ENCODE data around the gene OLFML2B. TPM values are rescaled to one million over a fixed set of nuclear protein-coding genes. Genes with fewer than 3 reads are reported as not detected.

OLFML2B gene
- total and polyA plus RNA-seq, 2 of the 4 experiments (the other 2 are of a cell fraction) = 0.36 to 0.74 TPM

DNA sequence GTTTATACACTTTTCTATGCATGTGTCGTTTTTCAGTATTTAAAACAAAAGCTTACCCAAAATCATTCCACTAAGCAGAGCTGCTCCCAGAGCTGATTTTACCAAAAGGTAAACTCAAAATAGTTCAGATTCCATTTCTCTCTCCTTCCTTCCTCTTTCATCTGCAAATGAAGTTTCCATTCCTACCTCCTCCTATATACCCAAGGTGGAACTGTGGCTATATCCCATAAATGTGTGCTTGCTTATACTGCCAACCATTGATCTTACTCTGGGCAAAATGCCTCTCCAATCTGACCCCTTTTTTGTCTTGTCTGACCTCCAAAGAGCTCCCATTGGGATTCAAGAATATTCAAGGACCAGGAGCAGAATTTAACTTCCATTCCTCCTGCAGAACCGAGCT is 9.5 kb downstream of the OLFML2B start:
- H3K4me3 ChIP-seq (ENCODE audit: insufficient read depth, low read depth, low read length) = no peak overlapping the region

More for the DNA sequence above, 9.5 kb downstream of the OLFML2B start:
- ATAC-seq (ENCODE audit: low read depth) (no peak), DNase-seq (no peak)
- in situ Hi-C loops (cut with MboI; ENCODE audit: low sequenced_read_pairs) (no loop called here), dilution Hi-C loops (cut with HindIII; ENCODE audit: low sequenced_read_pairs, unreplicated experiment) (no loop called here), intact Hi-C loops (cut with micrococcal nuclease) (no loop called here)
- WGBS, 2 experiments (ENCODE audit: extremely low coverage in 2 of 2, insufficient read length in 1 of 2) = no CpG with 5 or more reads among the region's 2 CpGs
- Histone ChIP-seq H2AK5ac (ENCODE audit: low read depth, low read length) (no peak overlapping the region), H3K36me3 (ENCODE audit: control insufficient read depth, insufficient read depth, low read length) (no peaks in the 10 kb centered on the region), H3K4ac (ENCODE audit: low read depth, low read length) (no peak overlapping the region), H4K91ac (ENCODE audit: insufficient read depth, low read depth, low read length) (no peak overlapping the region), H2BK5ac (ENCODE audit: low read depth, low read length, poor library complexity, severe bottlenecking) (no peak overlapping the region), H3K4me2 (ENCODE audit: low read depth, low read length) (no peak overlapping the region), H3K79me1 (ENCODE audit: low read depth in 1 of 2, low read length in 2 of 2) (no peaks in the 10 kb centered on the region), H2BK15ac (ENCODE audit: low read depth, low read length) (no peak overlapping the region), H3K4me1 (ENCODE audit: control insufficient read depth, insufficient read depth, low read length) (no peaks in the 10 kb centered on the region; the same call in 1 of the 2 replicates), H2BK120ac (ENCODE audit: low read depth, low read length) (no peak overlapping the region), H4K8ac (ENCODE audit: low read depth in 2 of 2, low read length in 2 of 2) (no peak overlapping the region), H4K5ac (ENCODE audit: low read depth, low read length) (no peak overlapping the region), H2BK20ac (ENCODE audit: low read depth, low read length) (no peak overlapping the region), H3K23ac (ENCODE audit: low read depth, low read length) (no peak overlapping the region), H2AFZ (replicated peaks; ENCODE audit: low read length, poor library complexity) (no peak overlapping the region), H3K27me3 (ENCODE audit: control insufficient read depth, insufficient read depth, low read length) (no peaks in the 10 kb centered on the region; the same call in none of the 2 replicates), H4K20me1 (ENCODE audit: insufficient read depth, low read length) (no peaks in the 10 kb centered on the region), H3K9me3 (ENCODE audit: control insufficient read depth, insufficient read depth, low read length) (no peaks in the 10 kb centered on the region), H3K27ac (ENCODE audit: insufficient read depth, low read length) (no peak overlapping the region), H2AK9ac (replicated peaks; ENCODE audit: low read depth, low read length, poor library complexity) (no peak overlapping the region), H3K14ac (replicated peaks; ENCODE audit: low read depth, low read length) (no peak overlapping the region), H3K9ac (ENCODE audit: low read depth, low read length) (no peak overlapping the region), H3K18ac (ENCODE audit: low read depth, low read length) (no peak overlapping the region), H3K56ac (ENCODE audit: extremely low read depth, insufficient read depth, low read length) (no peak overlapping the region), H3K9me1 (ENCODE audit: insufficient read depth, low read length) (peaks cover 3% of the 10 kb centered on the region; the same call in 1 of the 2 replicates)
- no TSS peak for BruUV-seq (replicated peaks)
- ChIA-PET CTCF (no interaction called here), POLR2A (ENCODE audit: unreplicated experiment) (interaction anchor here (0.6 kb wide), 1 partner anchor 10 kb away, joined by 4 read pairs; the partner anchor contains the start of gene OLFML2B)
- TF ChIP-seq CEBPB (IDR thresholded peaks at IDR 0.05; ENCODE audit: low read depth, low read length) (no peak), RFX5 (IDR thresholded peaks at IDR 0.05; ENCODE audit: low read depth, low read length) (no peak), MAFK (IDR thresholded peaks at IDR 0.05; ENCODE audit: low read depth, low read length) (no peak), MAZ (IDR thresholded peaks at IDR 0.05; ENCODE audit: borderline replicate concordance, low read depth, low read length) (no peak), SMC3 (IDR thresholded peaks at IDR 0.05; ENCODE audit: low read depth, low read length) (no peak), RAD21 (IDR thresholded peaks at IDR 0.05; ENCODE audit: low read length) (no peak), FOS (IDR thresholded peaks at IDR 0.05; ENCODE audit: low read depth, low read length) (no peak), RCOR1 (IDR thresholded peaks at IDR 0.05; ENCODE audit: insufficient replicate concordance, low read length) (no peak), POLR2A (IDR thresholded peaks at IDR 0.05; ENCODE audit: low read depth, low read length) (no peak)
- TF ChIP-seq, protein P1, sequence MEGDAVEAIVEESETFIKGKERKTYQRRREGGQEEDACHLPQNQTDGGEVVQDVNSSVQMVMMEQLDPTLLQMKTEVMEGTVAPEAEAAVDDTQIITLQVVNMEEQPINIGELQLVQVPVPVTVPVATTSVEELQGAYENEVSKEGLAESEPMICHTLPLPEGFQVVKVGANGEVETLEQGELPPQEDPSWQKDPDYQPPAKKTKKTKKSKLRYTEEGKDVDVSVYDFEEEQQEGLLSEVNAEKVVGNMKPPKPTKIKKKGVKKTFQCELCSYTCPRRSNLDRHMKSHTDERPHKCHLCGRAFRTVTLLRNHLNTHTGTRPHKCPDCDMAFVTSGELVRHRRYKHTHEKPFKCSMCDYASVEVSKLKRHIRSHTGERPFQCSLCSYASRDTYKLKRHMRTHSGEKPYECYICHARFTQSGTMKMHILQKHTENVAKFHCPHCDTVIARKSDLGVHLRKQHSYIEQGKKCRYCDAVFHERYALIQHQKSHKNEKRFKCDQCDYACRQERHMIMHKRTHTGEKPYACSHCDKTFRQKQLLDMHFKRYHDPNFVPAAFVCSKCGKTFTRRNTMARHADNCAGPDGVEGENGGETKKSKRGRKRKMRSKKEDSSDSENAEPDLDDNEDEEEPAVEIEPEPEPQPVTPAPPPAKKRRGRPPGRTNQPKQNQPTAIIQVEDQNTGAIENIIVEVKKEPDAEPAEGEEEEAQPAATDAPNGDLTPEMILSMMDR (conservative IDR thresholded peaks at IDR 0.05; ENCODE audit: low read depth, low read length) = no peak
- TF ChIP-seq, protein P2, sequence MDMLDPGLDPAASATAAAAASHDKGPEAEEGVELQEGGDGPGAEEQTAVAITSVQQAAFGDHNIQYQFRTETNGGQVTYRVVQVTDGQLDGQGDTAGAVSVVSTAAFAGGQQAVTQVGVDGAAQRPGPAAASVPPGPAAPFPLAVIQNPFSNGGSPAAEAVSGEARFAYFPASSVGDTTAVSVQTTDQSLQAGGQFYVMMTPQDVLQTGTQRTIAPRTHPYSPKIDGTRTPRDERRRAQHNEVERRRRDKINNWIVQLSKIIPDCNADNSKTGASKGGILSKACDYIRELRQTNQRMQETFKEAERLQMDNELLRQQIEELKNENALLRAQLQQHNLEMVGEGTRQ (IDR thresholded peaks at IDR 0.05; ENCODE audit: low read depth, low read length) = no peak

All from IMR-90 (cell line).